Activated CD8-positive, alpha-beta memory T cell treated with anti-CD3 and anti-CD28 coated beads for 36 hours (primary cell): ENCODE results near the gene CEP112. TPM values are rescaled to one million over a fixed set of nuclear protein-coding genes. Genes with fewer than 3 reads are reported as not detected.
"Not testable (repeated sequence)": the region's sequence is repeated elsewhere in the genome, so short reads cannot be mapped to it uniquely, and the experiment has no call there.

Experiments used
- CTCF ChIA-PET: fragments of 350-600 bp; sonication (Branson Sonifier 250); formaldehyde crosslinking; loops from one replicate; lab custom pipeline; 2021; ENCODE audit warnings: antibody characterized with exemption; lab: Charles Lee
- POLR2A ChIA-PET: fragments of 350-600 bp; sonication (Branson Sonifier 250); formaldehyde crosslinking; loops from one replicate; lab custom pipeline; 2021; ENCODE audit warnings: antibody characterized with exemption; lab: Charles Lee
- total RNA-seq, 2 experiments: library from RNA; stranded (reverse); gene quantifications; one replicate each; pipeline ENCODE4 v1.2.3, GENCODE V29; 2021

CEP112 gene
- total RNA-seq, 2 experiments from 2014 or later = 1.8 to 2.8 TPM

DNA sequence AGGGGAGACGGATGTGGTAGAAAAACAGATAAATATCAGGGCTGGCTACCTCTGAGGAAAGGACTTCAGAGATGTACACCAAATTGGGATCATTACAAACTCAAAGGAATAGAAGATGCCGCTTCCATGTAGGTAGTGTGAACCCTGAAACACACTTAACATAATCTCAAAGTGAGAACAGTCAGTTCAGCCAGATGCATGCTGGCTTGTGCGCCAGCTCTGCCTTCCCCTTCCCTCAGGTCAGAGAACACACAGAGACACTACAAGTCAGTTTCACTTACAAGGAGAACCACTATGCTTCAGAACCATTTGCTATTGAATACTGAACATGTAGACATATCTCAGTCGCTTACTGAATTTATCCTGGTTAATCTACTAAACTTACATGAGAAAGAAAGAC is 454.5 kb downstream of the CEP112 start:
- ChIA-PET CTCF (no interaction called here), POLR2A (no interaction called here)

GRCh38 chr17:65733314-65733713 is 458.6 kb downstream of the CEP112 start:
- CTCF ChIA-PET = no interaction called here
- POLR2A ChIA-PET = no interaction called here

GRCh38 chr17:65732667-65733066 is 459.3 kb downstream of the CEP112 start:
- POLR2A ChIA-PET = interaction anchor here (0.6 kb wide), 1 partner anchor 1411 kb away, joined by 4 read pairs; no protein-coding TSS in a partner anchor
- CTCF ChIA-PET = not testable (repeated sequence)

GRCh38 chr17:65730711-65731169 is 461.2 kb downstream of the CEP112 start:
- CTCF ChIA-PET = no interaction called here
- POLR2A ChIA-PET = no interaction called here

DNA sequence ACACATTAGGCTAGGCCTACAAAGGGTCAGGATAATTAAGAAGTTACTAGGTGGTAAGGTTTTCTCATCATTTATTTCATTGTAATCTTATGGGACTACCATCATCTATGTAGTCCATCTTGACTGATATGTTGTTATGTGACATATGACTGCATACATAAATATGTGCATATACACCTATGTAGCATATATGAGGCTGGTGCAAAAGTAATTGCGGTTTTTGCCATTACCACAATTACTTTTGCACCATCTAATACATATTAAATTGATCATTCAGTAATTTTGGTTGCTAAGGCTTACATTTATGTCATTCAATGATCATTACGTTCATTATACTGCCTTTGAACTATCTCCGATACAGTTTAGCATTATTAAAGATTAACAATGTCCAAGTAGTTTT is 462.7 kb downstream of the CEP112 start:
- CTCF ChIA-PET = no interaction called here
- POLR2A ChIA-PET = no interaction called here

- POLR2A ChIA-PET = no interaction called here
- CTCF ChIA-PET = interaction anchor here (1.0 kb wide), 1 partner anchor 14 kb away, joined by 3 read pairs; no protein-coding TSS in a partner anchor
These were observed 464.1 kb downstream of the CEP112 start for GRCh38 chr17:65727832-65728231.

DNA sequence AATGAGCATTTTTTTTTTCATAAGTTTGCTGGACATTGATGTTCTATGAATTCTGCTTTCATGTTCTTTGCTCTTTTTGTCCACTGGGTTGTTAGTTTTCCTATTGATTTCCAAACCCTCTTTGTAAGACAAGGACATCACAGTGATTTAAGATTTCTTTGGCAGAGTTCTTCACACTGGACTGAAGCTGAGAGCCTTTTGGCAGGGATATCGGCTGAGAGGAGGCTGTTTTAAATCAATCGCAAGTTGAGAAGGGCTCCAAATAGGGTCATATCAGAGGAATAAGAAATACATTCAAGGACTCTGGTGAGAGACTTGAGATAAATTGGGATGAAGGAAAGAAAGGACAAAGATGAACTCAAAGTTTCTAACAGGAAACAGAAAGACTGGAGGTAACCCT is 464.7 kb downstream of the CEP112 start:
- POLR2A ChIA-PET = no interaction called here

DNA sequence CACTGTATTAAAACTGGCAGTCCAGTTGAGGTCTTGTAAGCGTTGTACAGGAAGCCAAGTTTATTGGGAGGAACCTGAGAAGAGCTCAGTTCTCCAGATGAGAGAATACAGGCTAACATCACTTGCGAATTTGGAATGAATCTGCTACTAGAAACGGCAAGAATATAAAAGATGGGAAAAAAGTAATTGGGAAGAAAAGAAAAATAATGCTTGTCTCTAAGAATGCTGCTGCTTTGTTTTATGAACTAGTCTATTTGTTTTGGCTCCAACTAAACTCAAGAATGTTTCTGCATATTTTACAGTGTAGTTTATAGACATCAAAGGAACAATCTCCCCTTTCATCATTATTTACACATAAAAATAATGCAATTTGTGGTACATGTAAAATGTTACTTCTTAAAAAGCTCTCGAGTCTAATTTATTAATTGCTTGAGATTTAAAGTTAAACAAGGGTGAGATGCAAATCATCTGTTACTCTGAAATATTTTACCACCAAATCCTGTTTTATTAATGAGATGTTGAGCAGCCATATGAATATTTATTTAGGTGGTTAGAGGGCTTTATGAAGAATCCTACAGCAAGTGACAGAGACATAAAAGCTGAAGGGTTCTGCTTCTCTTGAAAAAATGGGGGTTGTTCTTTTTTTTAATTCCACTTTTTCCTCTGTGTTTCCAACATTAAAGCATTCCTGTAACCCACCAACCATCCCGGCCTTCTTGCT is 468.3 kb downstream of the CEP112 start:
- POLR2A ChIA-PET = no interaction called here
- CTCF ChIA-PET = no interaction called here

More for the DNA sequence above, 464.7 kb downstream of the CEP112 start:
- CTCF ChIA-PET = interaction anchor here (1.0 kb wide), 1 partner anchor 14 kb away, joined by 3 read pairs; no protein-coding TSS in a partner anchor

DNA sequence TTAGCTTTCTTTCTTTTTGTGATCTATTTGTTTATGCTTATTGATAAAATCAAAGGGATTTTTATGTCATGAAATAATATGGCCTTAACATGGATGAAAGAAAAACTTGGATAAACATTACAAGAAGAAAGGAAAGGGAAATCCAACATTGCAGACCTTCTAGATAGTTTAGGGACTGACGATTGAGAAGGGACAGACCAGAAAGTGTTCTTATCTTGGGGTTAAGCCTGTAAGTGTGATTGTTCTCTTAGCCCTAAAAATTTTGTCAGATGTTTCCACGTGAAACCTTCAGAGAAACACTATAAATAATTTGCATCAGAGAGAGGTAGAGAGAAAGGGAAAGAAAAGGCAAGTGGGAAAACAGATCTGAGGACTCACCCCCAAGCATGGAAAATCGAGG is 473.3 kb downstream of the CEP112 start:
- ChIA-PET CTCF (no interaction called here), POLR2A (no interaction called here)

DNA sequence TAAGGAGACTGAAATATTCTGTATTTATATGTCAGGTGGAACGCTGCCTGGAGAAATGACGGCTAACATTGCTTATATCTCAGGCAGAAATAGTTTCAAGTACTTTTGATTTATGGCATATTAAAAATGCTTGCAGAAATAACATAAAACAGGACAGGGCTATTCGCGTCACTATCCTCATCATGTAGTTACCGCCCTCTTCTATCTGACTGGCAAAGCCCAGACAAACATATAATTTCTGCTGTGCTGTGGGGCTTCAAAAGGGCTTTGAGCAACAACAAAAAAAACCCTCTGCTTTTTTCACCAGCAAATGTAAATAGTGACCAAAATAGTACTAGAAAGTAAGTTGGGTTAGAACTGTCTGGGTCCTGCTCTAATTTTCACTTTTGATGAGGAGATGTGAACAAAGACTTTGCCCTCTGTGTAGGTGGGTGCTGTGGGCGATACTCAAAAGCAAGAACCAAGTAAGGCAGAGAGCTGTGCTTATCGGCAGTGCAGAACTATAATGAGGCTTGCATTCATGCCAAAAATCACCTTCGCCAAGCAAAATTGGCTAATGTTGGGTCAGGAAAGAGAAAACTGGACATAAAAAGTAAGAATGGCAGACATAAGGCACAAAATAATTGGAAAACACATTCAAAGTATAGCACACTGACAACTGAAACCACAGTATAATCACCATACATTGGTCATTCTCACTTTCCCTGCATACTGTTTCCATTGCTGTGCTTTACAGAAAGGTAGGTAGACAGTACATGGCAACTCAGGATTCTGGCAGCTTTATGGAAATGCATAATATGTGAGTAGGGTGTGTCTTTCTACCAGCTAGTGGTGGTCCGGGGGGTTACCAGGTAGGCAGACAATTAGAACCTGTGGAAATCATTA is 479.3 kb downstream of the CEP112 start:
- ChIA-PET POLR2A (no interaction called here), CTCF (no interaction called here)

DNA sequence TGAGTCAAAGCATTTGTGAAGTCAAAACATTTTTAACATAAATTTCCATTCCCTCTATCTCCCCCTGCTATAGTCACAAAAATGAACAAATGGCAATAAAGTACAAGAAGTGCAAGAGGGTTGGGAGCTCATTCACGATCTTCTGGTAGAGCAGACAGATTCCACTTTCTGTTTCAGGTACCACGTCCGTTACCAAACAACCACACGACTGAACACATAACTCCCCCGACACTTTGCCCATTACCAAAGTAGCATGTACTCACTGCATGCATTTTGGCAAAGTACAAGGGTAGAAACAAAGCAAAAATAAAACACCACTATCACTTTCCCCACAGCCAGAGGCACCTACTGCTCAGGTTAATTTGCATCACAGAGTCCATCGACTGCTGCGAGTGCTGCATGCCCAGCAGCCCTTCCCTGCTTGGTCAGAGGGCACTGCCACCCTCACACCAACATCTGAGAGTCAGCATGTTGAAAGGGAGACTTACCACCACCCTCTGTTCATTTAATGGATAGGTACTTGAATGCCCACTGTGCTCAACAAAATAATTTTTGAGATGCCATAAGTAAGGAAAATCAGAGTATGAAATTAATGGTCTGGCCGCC is 480.2 kb downstream of the CEP112 start:
- ChIA-PET CTCF (no interaction called here), POLR2A (no interaction called here)

- CTCF ChIA-PET = no interaction called here
These were observed 484.2 kb downstream of the CEP112 start for GRCh38 chr17:65707780-65708179.

DNA sequence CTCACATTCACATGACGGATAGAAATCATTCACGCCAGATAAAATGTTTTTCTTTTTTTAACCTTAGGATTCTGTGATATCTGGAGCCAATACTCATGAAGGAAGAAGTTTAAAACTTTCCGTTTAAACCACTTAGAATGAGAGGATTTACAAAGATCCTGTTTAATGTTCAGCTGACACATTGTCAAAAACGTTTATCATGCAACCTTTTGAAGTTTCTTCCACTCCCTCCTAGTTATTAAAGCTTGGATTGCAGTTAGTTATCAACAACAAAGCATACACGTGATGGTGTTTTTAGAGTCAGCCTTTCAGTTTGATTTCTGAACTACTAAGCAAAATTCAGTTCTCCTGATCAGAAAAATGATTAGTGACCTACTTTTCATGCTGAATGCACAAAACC is 487.2 kb downstream of the CEP112 start:
- ChIA-PET POLR2A (no interaction called here), CTCF (no interaction called here)

More at GRCh38 chr17:65707780-65708179, 484.2 kb downstream of the CEP112 start:
- POLR2A ChIA-PET = no interaction called here

GRCh38 chr17:65703891-65704290 is 488.0 kb downstream of the CEP112 start:
- ChIA-PET CTCF (no interaction called here), POLR2A (no interaction called here)

- ChIA-PET CTCF (no interaction called here), POLR2A (no interaction called here)
These were observed 492.5 kb downstream of the CEP112 start for GRCh38 chr17:65699459-65699858.

DNA sequence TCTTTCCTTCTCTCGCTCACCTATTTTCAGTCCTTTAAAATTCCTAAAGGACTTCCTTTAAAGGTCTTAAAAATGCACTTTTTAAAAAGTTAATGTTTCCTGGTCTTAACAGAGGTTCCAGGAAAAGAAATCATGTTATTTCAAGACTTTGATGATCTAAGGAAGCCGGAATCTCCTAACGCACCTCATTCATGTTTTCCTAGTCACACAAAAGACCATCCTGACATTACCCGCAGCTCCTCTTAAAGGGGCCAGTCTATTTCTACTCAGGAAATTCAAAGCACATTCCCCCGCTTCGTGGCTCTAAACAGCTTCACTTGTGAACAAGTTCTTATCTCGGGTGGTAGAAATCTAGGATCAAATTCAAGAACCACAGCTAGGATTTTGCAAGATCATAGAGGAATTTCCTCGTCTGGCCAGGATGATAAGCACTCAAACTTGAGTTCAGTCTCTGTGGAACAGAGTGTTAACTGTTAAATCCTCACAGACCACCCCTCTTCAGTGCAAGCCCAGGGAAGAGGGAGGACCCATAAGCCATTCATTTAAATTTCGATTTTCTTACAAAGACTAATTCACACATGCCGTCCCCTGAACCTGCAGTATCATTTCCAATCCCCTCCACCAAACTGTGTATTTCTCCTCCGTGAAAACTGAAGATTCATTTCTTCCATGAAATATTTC is 493.4 kb downstream of the CEP112 start:
- POLR2A ChIA-PET = no interaction called here
- CTCF ChIA-PET = no interaction called here

GRCh38 chr17:65697661-65698060 is 494.3 kb downstream of the CEP112 start:
- ChIA-PET POLR2A (no interaction called here), CTCF (no interaction called here)

GRCh38 chr17:65696739-65697394 is 495.1 kb downstream of the CEP112 start:
- CTCF ChIA-PET = no interaction called here

GRCh38 chr17:65694601-65695000 is 497.3 kb downstream of the CEP112 start:
- CTCF ChIA-PET = interaction anchor here (0.6 kb wide), 1 partner anchor 68 kb away, joined by 4 read pairs; no protein-coding TSS in a partner anchor
- POLR2A ChIA-PET = no interaction called here

More at GRCh38 chr17:65696739-65697394, 495.1 kb downstream of the CEP112 start:
- POLR2A ChIA-PET = no interaction called here
